COLO668 (cell line): ENCODE data around the gene CFDP1.
"Not testable (repeated sequence)": the region's sequence is repeated elsewhere in the genome, so short reads cannot be mapped to it uniquely, and the experiment has no call there.

ENCODE experiments used
- DNase-seq: peaks from one replicate; lab custom pipeline; 2025; ENCODE audit not compliant: unreplicated experiment; lab: John Stamatoyannopoulos, UW

The CFDP1 gene

GRCh38 chr16:75298267-75298666 is 135.0 kb downstream of the CFDP1 start:
- DNase-seq = no peak

DNA sequence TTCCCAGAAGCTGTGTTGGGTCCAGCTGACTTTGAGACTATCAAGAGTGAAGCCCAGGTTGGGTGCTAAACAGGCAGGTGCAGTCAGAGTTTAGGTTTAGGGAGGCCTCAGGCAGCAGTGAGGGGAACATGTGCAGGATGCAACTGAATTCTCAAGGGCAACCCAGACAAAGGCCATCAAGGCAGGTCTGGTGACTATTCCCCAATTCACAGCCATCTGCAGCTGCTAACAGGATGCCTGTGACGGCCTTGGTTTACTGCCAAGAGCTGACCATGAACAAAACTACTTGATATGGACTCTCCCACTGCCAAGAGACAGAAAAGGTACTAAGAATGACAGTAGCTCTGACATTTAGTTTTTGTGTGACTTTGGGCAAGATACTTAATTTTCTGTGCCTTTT is 136.7 kb downstream of the CFDP1 start:
- no peak for DNase-seq

- DNase-seq = no peak
Observed at GRCh38 chr16:75294773-75295459, 138.4 kb downstream of the CFDP1 start.

DNA sequence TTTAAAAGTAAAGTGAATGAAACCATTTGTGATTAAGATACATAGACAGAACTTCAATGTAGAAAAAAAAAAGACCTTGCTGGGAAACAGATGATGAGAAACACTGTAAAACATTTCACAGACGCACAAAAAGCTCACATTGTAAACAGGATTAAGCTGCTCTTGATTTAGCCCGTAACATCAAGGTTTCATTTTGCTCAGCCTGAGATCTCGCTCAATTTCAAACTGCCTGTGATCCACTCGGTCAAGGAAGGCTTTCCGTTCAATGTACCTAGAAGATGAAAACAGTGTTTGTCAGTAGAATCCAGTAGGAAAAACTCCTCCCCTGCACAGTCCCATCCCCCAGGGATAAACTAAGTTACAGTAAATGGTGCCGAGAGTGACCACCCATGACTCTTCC is 139.5 kb downstream of the CFDP1 start:
- no peak for DNase-seq

GRCh38 chr16:75293173-75293572 is 140.1 kb downstream of the CFDP1 start:
- no peak for DNase-seq

DNA sequence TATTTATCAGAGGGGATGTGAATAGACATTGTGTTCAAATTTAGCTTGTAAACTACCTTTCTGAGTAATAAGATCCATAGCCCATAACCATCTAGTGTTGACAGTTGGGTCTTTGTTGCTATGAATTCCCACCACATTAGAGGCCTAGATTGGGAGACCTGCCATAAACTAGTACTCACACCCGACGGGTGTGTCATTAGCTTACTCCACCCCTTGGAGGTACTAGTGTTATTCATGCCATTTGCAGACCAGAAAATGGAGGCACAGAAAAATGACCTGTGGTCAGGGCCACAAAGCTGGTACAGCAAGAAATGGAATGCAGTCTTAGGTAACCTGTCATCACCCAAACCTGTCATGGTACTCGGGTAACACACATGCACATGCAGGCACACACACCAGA is 140.6 kb downstream of the CFDP1 start:
- DNase-seq = no peak

DNA sequence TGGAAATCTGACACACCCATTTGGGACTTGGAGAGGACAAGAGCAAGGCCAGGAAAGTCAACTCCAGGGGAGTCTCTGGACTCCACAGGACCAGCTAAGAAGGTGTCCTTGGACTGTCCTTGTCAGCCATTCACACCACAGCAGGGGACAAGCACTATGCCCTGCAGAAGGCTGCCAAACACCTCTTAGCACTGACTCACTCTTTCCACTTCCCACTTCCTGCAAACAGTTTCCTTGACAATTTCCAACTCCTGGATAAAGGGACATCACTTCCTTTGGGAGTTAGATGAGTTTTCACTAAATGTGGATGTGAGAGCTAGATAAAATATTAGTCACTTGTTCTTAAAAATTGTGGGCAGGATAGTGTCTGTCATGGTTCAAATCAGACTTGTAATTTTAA is 144.1 kb downstream of the CFDP1 start:
- DNase-seq = no peak

DNA sequence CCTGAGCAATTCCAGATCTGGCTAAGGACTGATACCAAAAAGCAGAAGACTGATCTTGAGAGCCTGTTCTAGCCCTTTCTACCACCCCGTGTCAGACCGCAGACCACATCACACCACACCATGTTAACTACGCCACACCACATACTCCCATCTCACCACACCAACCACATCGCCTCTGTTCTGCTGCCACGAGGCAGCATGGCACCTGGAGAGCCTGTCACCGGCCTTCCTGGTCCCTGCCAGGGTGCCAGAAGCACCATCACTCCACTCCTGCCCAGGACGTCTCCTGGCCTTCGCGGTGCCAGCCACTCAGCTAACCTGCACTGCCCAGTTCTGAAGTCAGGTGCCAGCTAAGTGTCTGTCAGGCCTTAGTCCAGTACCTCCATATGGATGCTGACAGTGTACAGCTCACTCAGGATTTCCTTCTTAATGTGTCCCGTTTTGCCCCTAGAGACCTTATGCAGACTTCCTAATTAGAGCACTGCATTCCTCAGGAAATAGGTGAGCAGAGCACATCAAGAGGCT is 144.6 kb downstream of the CFDP1 start:
- no peak for DNase-seq

GRCh38 chr16:75288181-75288580 is 145.1 kb downstream of the CFDP1 start:
- DNase-seq = no peak

DNA sequence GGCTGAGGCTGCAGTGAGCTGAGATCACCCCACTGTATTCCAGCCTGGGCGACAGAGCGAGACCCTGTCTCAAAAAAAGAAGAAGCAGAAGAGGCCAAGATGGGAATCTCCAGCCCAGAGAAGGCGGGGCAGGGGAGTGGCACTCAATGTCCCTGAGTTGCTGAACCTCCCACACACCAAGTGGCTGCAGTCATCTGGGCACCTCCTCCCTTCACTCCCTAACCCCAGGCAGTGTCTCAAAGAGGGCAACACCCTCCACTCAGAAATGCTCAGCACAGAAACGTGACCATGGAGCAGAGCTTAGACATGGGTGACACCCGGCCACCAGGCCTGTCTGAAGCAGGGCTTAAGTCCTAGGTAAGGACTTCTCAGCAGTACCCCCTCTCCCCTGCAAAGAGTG is 145.6 kb downstream of the CFDP1 start:
- DNase-seq = no peak

- no peak for DNase-seq
Observed at GRCh38 chr16:75286389-75286788, 146.9 kb downstream of the CFDP1 start.

DNA sequence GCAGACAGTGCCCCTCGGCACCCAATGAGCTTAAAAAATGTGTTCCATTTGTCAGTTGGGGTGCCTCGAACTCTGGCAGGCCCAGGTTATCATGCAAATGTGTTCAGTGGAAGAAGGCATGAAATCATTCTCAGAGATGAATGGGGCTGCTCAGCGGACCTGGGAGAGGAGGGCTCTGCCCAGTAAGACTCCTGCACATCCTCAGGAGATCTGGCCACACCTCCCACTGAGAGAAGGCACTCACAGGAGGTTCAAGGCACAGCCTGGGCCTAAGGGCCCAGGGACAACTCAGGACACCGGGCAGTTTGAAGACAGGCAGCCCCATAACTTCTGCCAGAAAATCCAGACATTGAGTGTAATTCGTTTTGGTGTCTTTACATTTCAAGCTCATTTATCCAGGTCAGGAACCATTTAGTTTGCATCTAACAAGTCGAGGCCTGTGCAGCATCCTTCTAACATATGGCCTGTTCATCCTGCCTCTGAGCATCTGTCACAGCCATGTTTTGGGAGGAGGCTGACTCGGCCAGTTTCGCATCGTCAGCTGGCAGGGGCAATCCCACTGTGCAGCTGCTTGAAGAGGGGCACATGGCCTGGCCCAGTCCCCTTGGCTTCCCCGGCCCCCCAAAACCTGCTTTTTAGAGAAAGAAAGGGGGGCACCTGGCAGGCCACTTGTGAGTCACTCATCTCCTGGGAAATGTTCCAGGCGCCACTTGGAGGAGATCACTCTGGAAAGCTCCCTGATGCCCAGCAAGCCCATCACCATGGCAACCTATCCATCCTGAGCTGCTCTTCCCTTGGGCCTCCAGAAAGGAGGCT is 150.6 kb downstream of the CFDP1 start:
- no peak for DNase-seq

- DNase-seq = no peak
Observed at GRCh38 chr16:75281826-75282225, 151.5 kb downstream of the CFDP1 start.

- DNase-seq = not testable (repeated sequence)
Observed at GRCh38 chr16:75281009-75281408, 152.3 kb downstream of the CFDP1 start.

DNA sequence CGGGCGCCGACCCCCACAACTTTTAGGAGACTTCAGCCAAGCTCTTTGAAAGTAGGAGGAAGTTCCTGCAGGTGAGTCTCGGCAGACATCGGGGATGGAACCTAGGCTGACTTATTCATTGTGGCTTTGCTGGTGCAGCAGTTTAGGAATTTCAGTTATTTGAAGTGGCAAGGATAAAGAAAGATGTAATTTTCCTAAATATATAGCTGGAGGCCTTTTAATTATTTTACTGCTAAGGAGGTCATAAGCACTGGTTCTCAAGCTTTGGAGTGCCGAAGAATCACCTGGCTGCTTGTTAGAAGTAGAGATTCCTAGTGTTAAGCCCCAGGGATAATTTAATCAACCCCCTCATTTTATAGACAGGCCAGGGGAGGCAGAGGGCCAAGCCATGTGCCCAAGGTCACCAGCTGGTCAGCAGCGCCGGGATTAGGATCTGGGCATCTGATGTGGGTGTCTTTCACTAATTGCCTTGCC is 152.9 kb downstream of the CFDP1 start:
- DNase-seq = no peak

DNA sequence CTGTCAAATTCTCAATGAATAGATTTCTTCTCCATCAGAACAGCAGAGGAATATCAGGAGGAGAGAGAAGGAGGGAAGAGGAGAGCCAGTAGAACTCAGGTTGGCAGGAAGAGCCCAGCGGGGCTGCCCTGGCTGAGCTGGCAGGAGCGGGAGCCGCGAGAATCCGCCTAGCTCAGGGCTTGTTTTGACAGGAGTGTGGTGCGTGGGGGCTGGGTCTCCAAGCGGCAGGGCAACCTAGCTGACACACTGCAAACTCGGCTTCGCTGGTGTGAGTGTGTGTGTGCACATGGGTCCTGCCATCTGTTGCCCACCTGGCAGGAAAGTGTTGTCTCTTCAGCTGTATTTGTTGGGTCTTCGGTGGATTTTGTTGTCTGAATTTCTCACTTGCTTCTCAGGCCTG is 154.0 kb downstream of the CFDP1 start:
- peak; percentile 34 for DNase-seq

- no peak for DNase-seq
Observed at GRCh38 chr16:75273054-75273925, 160.0 kb downstream of the CFDP1 start.

- DNase-seq = not testable (repeated sequence)
Observed at GRCh38 chr16:75272629-75273028, 160.7 kb downstream of the CFDP1 start.

DNA sequence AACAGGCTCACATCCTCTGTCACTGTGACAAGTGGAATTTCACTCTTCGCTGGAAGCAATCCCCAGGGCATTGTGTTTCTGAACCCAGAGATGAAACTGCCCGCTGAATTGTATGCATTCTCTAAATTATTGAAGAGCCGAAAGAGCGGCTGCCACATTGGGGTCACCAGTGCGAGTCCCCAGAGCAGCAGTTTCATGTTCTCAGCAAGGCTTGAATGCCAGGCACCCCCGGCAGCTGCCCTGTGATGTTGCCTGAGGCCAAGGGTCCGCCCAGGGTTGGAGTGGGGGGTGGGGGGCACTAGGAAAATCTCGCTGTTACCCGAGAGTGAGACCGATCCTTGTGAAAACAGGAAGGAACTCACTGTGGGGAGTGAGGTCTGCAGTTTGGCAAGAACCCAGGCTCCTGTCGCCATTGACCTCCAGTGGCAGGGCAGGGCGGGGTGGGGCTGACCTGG is 161.2 kb downstream of the CFDP1 start:
- DNase-seq = no peak

DNA sequence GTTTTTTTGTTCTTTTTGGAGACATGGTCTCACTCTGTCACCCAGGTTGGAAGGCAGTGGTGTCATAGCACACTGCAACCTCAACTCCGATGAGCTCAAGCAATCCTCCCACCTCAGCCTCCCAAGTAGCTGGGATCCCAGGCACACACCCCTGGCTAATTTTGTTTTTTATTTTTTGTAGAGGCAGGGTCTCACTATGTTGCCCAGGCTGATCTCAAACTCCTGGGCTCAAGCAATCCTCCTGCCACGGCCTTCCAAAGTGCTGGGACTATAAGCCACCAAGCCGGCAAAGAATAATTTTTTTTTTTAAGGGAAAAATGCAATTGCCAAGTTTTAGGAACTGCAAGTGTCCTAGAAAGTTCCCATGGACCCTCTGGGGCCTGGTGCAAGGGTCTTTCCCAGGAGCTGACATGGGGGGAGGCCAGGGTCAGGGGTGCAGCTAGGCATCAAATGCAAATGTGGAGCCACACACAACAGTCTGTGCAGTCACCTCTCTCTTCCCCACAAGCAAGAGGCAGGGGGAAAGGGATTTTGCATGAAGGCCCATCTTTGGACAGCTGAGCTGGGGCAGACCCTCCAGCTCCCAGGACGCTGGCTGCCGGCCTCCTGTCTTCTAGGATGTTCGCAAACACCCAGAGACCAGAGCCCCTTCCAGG is 161.7 kb downstream of the CFDP1 start:
- DNase-seq = no peak

DNA sequence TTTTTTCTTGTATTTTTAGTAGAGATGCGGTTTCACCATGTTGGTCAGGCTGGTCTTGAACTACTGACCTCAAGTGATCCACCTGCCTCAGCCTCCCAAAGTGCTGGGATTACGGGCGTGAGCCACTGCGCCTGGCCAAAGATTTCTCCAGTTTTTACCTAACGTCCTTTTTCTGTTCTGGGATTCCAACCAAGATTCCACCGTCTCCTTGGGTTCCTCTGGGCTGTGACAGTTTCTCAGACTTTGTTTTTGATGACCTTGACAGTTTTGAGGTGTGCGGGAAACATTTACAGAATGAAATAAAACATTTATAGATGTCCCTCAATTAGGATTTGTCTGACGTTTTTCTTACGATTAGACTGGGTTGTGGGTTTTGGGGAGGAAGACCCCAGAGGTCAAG is 163.9 kb downstream of the CFDP1 start:
- not testable (repeated sequence) for DNase-seq
